Calu3 (cell line): ENCODE measurements around the gene MPPED2. TPM values are rescaled to one million over a fixed set of nuclear protein-coding genes. Genes with fewer than 3 reads are reported as not detected.

Source experiments
- BruUV-seq: library from RNA; stranded (reverse); fragments of 400-500 nt; replicated peaks from 2 replicates; lab custom pipeline; 2021; lab: Mats Ljungman, UMichigan
- CTCF ChIA-PET: fragments of 300-600 bp; sonication (Branson Sonifier 250); formaldehyde crosslinking; loops from one replicate; lab custom pipeline; 2022; ENCODE audit warnings: antibody characterized with exemption; lab: Charles Lee
- DNase-seq: peaks from one replicate; pipeline ENCODE4 v3.0.0; 2022
- H3K27ac Mint-ChIP-seq: one replicate; pipeline ENCODE4 v1.8.0; 2022; ENCODE audit warnings: mixed read lengths; ENCODE audit not compliant: unreplicated experiment
- H3K27me3 Mint-ChIP-seq: one replicate; pipeline ENCODE4 v1.8.0; 2022; ENCODE audit warnings: mixed read lengths; ENCODE audit not compliant: unreplicated experiment
- H3K36me3 Mint-ChIP-seq: one replicate; pipeline ENCODE4 v1.8.0; 2022; ENCODE audit warnings: mild to moderate bottlenecking, moderate library complexity, mixed read lengths; ENCODE audit not compliant: insufficient read depth, unreplicated experiment
- H3K4me1 Mint-ChIP-seq: one replicate; pipeline ENCODE4 v1.8.0; 2022; ENCODE audit warnings: mild to moderate bottlenecking, low read depth, mixed read lengths; ENCODE audit not compliant: unreplicated experiment
- H3K4me3 Mint-ChIP-seq: one replicate; pipeline ENCODE4 v1.8.0; 2022; ENCODE audit warnings: mild to moderate bottlenecking, low read depth, moderate library complexity, mixed read lengths; ENCODE audit not compliant: unreplicated experiment
- H3K9me3 Mint-ChIP-seq: one replicate; pipeline ENCODE4 v1.8.0; 2022; ENCODE audit warnings: low read depth, mixed read lengths; ENCODE audit not compliant: unreplicated experiment
- CTCF ChIP-seq: fragments of 200-600 bp; IDR thresholded peaks from one replicate; pipeline ENCODE4 v1.8.0; 2022; ENCODE audit warnings: antibody characterized with exemption; ENCODE audit not compliant: unreplicated experiment
- intact Hi-C: fragments of 100-400 bp; cut with micrococcal nuclease; formaldehyde crosslinking; loops from one replicate; pipeline ENCODE4 v1.10.0; 2022; ENCODE audit not compliant: unreplicated experiment
- total RNA-seq: library from RNA; stranded (reverse); gene quantifications from 2 replicates; pipeline ENCODE4 v1.2.3, GENCODE V29; 2022

Gene MPPED2
- total RNA-seq, 1 experiment from 2014 or later, result not detected

GRCh38 chr11:30404136-30404535, 182.0 kb downstream of the MPPED2 start:
- Mint-ChIP-seq H3K4me1 (no peaks in the 10 kb centered on the region), H3K4me3 (no peak overlapping the region), H3K27me3 (no peaks in the 10 kb centered on the region), H3K36me3 (no peaks in the 10 kb centered on the region), H3K27ac (no peak overlapping the region), H3K9me3 (no peaks in the 10 kb centered on the region)
- DNase-seq, result no peak
- no peak for TF ChIP-seq CTCF
- intact Hi-C loops, result no loop called here
- BruUV-seq, result no TSS peak
- CTCF ChIA-PET, result no interaction called here

GRCh38 chr11:30395751-30396150, 190.4 kb downstream of the MPPED2 start:
- CTCF ChIA-PET, result no interaction called here
- intact Hi-C loops, result no loop called here
- no TSS peak for BruUV-seq
- no peak overlapping the region for H3K27ac Mint-ChIP-seq
- H3K27me3 Mint-ChIP-seq, result no peaks in the 10 kb centered on the region
- TF ChIP-seq CTCF, result no peak
- no peaks in the 10 kb centered on the region for H3K9me3 Mint-ChIP-seq
- no peak overlapping the region for H3K4me3 Mint-ChIP-seq
- no peaks in the 10 kb centered on the region for H3K36me3 Mint-ChIP-seq
- H3K4me1 Mint-ChIP-seq, result no peaks in the 10 kb centered on the region
- DNase-seq, result no peak

GRCh38 chr11:30393012-30393411, 193.1 kb downstream of the MPPED2 start:
- H3K4me3 Mint-ChIP-seq, result no peak overlapping the region
- no peak for DNase-seq
- no peak overlapping the region for H3K27ac Mint-ChIP-seq
- H3K36me3 Mint-ChIP-seq, result no peaks in the 10 kb centered on the region
- no peak for TF ChIP-seq CTCF
- H3K27me3 Mint-ChIP-seq, result no peaks in the 10 kb centered on the region
- intact Hi-C loops, result no loop called here
- no peaks in the 10 kb centered on the region for H3K4me1 Mint-ChIP-seq
- no TSS peak for BruUV-seq
- CTCF ChIA-PET, result no interaction called here
- no peaks in the 10 kb centered on the region for H3K9me3 Mint-ChIP-seq

- H3K9me3 Mint-ChIP-seq, result no peaks in the 10 kb centered on the region
- no TSS peak for BruUV-seq
- no peak for TF ChIP-seq CTCF
- H3K4me1 Mint-ChIP-seq, result no peaks in the 10 kb centered on the region
- no peaks in the 10 kb centered on the region for H3K36me3 Mint-ChIP-seq
- H3K27me3 Mint-ChIP-seq, result no peaks in the 10 kb centered on the region
- intact Hi-C loops, result no loop called here
- DNase-seq, result no peak
- CTCF ChIA-PET, result no interaction called here
- H3K4me3 Mint-ChIP-seq, result no peak overlapping the region
- H3K27ac Mint-ChIP-seq, result no peak overlapping the region
Measured at GRCh38 chr11:30392221-30392784, 193.8 kb downstream of the MPPED2 start.
